HepG2 (cell line): ENCODE measurements around the gene VGLL4. TPM values are rescaled to one million over a fixed set of nuclear protein-coding genes. Genes with fewer than 3 reads are reported as not detected.

Source experiments
- ARID5B ChIP-seq: IDR thresholded peaks from 2 replicates; pipeline ENCODE4 v1.4.0; 2020; ENCODE audit warnings: mild to moderate bottlenecking, missing genetic modification reagents
- ATF4 ChIP-seq, 2 experiments: fragments of 450-650 bp in 1 of 2; sonication (generic) in 1 of 2; formaldehyde crosslinking; IDR thresholded peaks; 2 replicates each; pipeline versions ENCODE4 v1.5.0 to v1.8.0; 2020 to 2022; ENCODE audit warnings: mild to moderate bottlenecking in 1 of 2, missing genetic modification reagents in 1 of 2
- CBX2 ChIP-seq, 2 experiments: fragments of 200-600 bp in 1 of 2; sonication (generic); formaldehyde crosslinking in 1 of 2; IDR thresholded peaks; 2 replicates each; pipeline versions ENCODE4 v1.7.0 to v1.8.1; 2018 to 2022; ENCODE audit warnings: low read depth in 2 of 2, low read length in 1 of 2, mild to moderate bottlenecking in 1 of 2, missing genetic modification reagents in 1 of 2
- CREB1 ChIP-seq, 2 experiments: fragments of 450-650 bp in 1 of 2; IDR thresholded peaks; 2 replicates each; pipeline ENCODE4 v1.6.1; 2016 to 2017; ENCODE audit warnings: control low read depth in 1 of 2, mild to moderate bottlenecking in 1 of 2, missing compliant biosample characterization in 1 of 2, missing genetic modification characterization in 1 of 2
- HMGXB3 ChIP-seq: sonication (generic); formaldehyde crosslinking; IDR thresholded peaks from 2 replicates; pipeline ENCODE4 v1.4.0; 2020; ENCODE audit warnings: missing genetic modification reagents, borderline replicate concordance
- HOMEZ ChIP-seq: IDR thresholded peaks from 2 replicates; pipeline ENCODE4 v1.6.1; 2016; ENCODE audit warnings: low read depth
- NR2F6 ChIP-seq, 2 experiments: IDR thresholded peaks; 2 replicates each; pipeline ENCODE4 v1.6.1; 2016; ENCODE audit warnings: antibody characterized with exemption in 1 of 2, mild to moderate bottlenecking in 1 of 2
- PAXIP1 ChIP-seq: sonication (generic); formaldehyde crosslinking; conservative IDR thresholded peaks from 2 replicates; pipeline ENCODE4 v1.4.0; 2020; ENCODE audit warnings: mild to moderate bottlenecking, missing genetic modification reagents, moderate library complexity
- RXRA ChIP-seq: sonication (generic); formaldehyde crosslinking; IDR thresholded peaks from 2 replicates; pipeline ENCODE4 v1.5.1; 2020; ENCODE audit warnings: missing genetic modification reagents
- RXRB ChIP-seq: IDR thresholded peaks from 2 replicates; pipeline ENCODE4 v1.6.1; 2016; ENCODE audit warnings: borderline replicate concordance, missing genetic modification reagents, missing compliant biosample characterization
- ZNF441 ChIP-seq: sonication (generic); formaldehyde crosslinking; IDR thresholded peaks from 2 replicates; pipeline ENCODE4 v1.7.0; 2021; ENCODE audit warnings: missing genetic modification reagents, borderline replicate concordance
- ZNF543 ChIP-seq: sonication (generic); formaldehyde crosslinking; IDR thresholded peaks from 2 replicates; pipeline ENCODE4 v1.4.0; 2020; ENCODE audit warnings: mild to moderate bottlenecking, missing genetic modification reagents
- polyA plus RNA-seq, 8 experiments: library from polyadenylated mRNA; depleted of rRNA in 3 of 8; stranded (reverse) in 7 of 8; unstranded in 1 of 8; fragments of >200 nt; fragmentation: Illumina TruSeq in 4 of 8; extraction: Trizol in 4 of 8; gene quantifications; 2 replicates each; pipeline versions ENCODE4 v1.2.1 to v1.2.3, GENCODE V29; 2011 to 2016; ENCODE audit warnings: low read depth in 4 of 8, missing spikeins in 1 of 8, mixed read lengths in 1 of 8; ENCODE audit not compliant: insufficient read depth in 1 of 8
- total RNA-seq, 5 experiments: library from RNA; depleted of rRNA; stranded (reverse); fragments of >200 nt; fragmentation: Illumina TruSeq; extraction: Trizol; gene quantifications; 2 replicates each; pipeline ENCODE4 v1.2.3, GENCODE V29; 2016; ENCODE audit warnings: low read depth in 1 of 5

Gene VGLL4
- total and polyA plus RNA-seq, 2 of the 13 experiments (the other 11 are each of a cell fraction or from before 2014, with no cell fraction given): 23.2 to 39.0 TPM

- TF ChIP-seq PAXIP1 (peak; percentile 47), HMGXB3 (no peak), CREB1 (IDR thresholded peaks at IDR 0.05) (no peak), CREB1 (CRISPR knock-in tag; IDR thresholded peaks at IDR 0.05) (0 out of 2 replicates have a peak, but pooled peaks have one; percentile 22), CBX2 (IDR thresholded peaks at IDR 0.05; ENCODE audit: low read depth, low read length) (no peak), CBX2 (CRISPR knock-in tag; IDR thresholded peaks at IDR 0.05; ENCODE audit: low read depth) (no peak), ARID5B (CRISPR knock-in tag) (peak; percentile 44; the same call in 1 of the 2 replicates), RXRA (CRISPR knock-in tag) (peak; percentile 37; the same call in 1 of the 2 replicates), RXRB (peak; percentile 70), HOMEZ (0 out of 2 replicates have a peak, but pooled peaks have one; percentile 7), ZNF441 (CRISPR knock-in tag) (no peak), ATF4 (CRISPR knock-in tag; IDR thresholded peaks at IDR 0.05) (0 out of 4 replicates have a peak, but pooled peaks of 1 of the 2 experiments have one; percentile 49), NR2F6 (IDR thresholded peaks at IDR 0.05) (peak; percentile 54), NR2F6 (CRISPR knock-in tag; IDR thresholded peaks at IDR 0.05) (no peak; the same call in 1 of the 2 replicates), ZNF543 (CRISPR knock-in tag) (no peak)
Observed at GRCh38 chr3:11625376-11626083, 18.2 kb downstream of the VGLL4 start (continued).
